ENCODE measurements around the gene EPRS1.
"Not testable (repeated sequence)": the region's sequence is repeated elsewhere in the genome, so short reads cannot be mapped to it uniquely, and the experiment has no call there.

EPRS1 gene

DNA sequence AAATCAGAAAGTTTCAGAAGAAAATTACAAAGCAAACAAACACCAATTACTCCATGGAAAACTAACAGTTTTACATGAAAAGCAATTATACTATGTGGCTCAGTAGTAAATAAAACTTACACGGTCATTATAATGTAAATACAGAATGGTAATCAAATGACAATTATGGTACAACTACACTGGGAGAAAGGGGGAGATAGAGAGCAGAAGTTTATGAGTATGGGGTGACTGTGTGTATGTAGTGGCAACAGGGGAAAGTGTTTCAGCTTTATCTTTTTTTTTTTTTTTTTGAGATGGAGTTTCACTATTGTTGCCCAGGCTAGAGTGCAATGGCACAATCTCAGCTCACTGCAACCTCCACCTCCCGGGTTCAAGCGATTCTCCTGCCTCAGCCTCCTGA, 8.5 kb downstream of the EPRS1 start:
- not testable (repeated sequence) for DNase-seq

DNA sequence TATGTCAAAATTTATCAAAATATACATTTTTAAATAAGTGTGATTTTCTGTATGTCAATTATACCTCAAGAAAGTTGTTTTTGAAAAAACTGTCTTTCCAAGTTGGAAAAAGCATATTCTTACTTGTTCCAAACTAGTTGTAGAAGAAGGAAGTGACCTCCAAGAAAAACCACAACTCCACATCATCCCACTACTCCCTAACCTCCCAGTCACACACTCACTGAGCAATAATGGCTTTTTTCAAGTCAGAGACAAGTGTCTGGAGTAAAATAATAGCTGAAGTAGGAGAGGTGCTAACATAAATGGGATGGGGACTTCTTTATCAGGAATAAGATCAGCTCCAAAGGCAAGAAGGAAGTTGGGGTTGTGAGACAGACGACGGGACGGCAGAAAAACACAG, 13.4 kb downstream of the EPRS1 start:
- DNase-seq = no peak

DNA sequence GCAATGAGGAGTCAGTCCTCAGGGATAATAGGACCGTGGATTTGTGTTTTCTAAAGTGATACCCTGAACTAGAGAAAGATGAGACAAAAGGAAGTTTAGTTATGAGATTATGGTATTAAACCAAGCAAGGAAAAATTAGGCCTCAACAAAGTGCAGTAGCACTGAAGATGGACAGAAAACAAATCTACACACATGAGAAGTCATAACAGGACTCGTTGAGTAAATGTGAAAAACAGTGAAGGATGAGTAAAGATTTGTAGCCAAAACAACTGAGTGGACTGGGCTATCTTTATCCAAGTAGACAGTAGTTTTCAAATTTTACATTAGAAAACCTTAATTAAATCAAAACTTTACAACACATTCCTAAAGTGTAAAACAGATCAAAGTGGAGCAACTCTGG, 15.0 kb downstream of the EPRS1 start:
- no peak for DNase-seq

DNA sequence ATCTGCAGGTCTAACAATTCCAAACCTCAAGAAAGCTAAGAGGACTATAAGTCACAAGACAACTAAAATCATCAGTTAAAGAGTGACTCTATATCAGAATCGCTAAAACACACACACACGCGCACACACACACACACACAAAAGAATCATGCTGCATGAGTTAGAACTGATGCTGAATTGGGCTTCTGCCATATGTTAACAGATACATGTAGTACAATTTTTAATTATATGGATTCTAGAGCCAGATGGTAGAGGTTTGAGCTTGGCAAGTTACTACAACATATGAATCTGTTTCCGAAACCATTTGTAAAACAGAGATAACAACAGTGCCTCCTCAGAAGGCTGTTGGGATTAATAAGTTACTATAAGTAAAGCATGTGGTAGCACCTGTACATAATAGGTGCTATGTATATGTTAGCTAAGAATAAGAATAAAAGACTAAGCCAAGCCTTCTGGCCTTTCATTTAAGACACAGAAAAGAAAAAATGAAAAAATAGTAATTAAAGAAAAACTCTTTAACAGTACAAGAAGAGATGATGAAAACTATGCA, 17.9 kb downstream of the EPRS1 start:
- no peak for DNase-seq

DNA sequence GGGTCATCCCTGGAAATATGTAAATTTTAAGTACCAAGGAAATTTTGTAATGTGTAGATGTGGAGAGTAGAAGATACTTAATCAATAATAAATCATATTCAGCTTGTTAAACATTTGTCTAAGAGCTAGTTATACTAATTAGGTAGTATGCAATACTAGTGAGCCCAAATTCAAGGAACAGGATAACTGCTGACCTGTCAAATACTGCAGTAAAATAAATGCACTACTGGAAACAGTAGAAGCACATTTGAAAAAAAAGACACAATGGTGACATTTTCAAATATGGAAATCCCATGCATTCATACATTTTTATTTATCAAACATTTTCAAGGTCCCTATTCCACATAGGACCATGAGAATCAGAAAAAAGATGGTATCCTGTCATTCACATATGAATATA, 27.2 kb downstream of the EPRS1 start:
- DNase-seq = no peak

DNA sequence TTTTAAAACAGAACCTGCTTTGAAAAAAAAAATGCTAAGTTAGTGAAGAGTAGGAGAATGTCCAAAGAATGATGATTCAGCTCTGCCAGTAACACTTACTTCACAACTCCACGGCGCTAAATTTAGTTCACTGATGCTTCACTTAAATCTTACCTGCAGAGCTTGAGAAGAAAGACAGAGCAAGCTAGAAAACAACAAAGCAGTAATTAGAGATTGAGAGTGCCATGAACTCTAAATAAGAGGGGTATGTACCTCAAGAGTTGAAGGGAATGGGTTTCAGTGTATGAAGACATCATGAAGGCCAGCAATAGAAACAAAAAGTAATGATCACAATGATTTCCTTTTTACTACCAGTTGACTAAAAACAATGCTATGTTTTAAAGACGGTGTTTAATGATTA, 32.8 kb downstream of the EPRS1 start:
- no peak for DNase-seq

DNA sequence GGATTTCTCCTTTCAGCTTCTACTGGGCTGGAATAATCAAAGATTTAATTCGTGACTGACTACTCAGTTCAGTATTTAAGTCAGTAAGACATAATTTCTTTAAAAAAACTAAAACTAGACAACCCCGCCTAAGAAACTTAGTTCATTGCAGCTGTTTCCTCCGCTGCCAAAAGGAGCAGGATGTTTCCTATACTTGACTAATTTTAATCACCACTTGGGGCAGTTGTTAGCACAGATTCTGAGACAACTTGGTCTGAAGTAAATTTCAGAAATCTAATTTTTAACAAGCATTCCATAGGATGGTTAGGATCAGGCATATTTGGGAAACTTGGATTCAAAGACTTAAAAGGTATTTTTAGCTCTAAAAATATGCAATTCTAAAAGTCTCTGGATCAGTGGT, 34.0 kb downstream of the EPRS1 start:
- DNase-seq = no peak

DNA sequence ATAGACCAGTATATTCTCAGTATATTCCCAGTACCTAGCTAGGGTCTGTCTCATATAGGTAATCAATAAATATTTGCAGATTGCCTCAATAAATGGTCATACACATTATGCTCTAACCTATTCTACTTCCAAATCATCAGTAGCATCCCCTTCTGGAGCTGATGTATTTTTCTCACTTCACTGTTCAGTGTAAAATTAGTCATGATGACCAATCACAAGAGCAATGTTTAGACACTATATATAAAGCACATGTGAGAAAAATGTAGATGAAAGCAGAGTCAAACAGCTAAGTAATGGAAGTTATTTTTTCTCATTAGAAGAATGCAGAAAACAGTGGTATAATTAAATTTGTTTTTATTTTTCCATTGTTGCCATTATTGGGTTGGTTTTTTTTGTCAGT, 34.7 kb downstream of the EPRS1 start:
- no peak for DNase-seq

DNA sequence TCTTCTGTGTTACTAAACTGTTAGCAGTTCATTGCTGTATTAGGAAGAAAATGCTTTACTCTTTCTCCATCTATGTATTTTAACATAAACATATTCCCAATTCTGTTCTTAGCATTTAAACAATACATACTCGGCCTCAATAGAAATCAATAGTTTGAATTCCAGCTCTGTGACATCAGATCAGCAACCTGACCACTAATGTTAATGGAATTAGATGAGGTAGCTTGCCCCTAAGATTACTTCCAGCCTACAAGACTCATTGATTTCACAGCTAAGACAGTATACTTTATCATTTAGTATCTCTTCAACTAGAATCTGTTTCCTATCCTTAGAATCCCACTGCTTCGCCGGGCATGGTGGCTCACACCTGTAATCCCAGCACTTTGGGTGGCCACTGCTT, 38.9 kb downstream of the EPRS1 start:
- DNase-seq = no peak

DNA sequence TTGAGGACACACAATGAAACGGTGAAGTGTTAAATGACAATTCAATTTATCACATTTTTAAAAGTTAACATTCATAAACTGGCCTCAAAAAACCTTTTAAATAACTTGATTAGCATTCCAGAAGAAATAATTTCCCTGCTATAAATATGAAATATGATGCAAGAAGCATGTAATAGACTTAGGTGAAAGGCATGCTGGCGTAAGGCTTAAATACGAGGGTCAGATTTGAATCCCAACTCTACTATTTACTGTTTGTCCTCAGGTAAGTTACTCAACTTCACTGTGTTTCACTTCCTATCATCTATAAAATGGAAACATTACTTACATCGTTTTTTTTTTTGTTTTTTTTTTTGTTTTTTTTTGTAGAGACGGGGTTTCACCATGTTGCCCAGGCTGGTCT, 40.8 kb downstream of the EPRS1 start:
- DNase-seq = no peak

DNA sequence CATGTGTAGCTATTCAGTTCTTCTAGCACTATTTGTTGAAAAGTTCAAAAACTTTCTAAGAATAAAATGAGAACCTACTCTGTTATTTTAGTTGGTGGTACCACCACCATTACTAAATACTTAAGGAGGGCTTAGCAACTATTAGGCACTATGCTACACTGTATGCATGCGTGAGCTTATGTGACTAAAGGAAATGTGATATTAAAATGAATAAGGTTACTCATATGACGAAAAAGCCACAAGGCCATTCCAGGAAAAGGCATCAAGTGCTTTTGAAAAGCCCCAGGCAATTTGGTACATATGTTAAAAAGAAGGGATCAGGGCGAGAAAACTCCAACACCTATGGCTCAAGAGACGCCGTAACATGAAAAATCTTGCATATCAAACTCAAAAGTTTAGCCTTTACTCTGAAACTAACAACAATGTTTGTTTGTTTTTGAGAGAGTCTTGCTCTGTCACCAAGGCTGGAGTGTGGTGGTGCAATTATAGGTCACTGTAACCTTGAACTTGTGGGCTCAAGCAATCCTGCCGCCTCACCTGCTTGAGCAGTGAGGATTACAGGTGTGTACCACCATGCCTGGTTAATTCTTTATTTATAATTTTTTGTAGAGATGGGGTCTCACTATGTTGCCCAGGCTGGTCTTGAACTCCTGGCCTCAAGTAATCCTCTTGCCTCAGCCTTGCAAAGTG, 42.5 kb downstream of the EPRS1 start:
- no peak for DNase-seq

DNA sequence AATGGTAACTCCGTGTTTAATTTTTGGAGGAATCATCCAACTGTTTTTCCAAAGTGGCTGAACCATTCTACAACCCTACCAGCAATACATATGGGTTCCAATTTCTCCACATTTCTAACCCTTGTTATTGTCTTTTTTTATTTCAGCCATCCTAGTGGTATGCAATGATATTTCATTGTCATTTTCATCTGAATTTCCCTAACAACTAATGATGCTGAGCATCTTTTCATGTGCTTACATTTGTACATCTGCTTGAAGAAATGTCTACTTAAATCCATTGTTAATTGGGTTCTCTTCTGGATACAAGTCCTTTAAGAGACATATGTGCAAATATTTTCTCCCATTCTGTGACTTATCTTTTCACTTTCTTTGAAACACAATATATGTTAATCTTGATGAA, 43.3 kb downstream of the EPRS1 start:
- DNase-seq = no peak

DNA sequence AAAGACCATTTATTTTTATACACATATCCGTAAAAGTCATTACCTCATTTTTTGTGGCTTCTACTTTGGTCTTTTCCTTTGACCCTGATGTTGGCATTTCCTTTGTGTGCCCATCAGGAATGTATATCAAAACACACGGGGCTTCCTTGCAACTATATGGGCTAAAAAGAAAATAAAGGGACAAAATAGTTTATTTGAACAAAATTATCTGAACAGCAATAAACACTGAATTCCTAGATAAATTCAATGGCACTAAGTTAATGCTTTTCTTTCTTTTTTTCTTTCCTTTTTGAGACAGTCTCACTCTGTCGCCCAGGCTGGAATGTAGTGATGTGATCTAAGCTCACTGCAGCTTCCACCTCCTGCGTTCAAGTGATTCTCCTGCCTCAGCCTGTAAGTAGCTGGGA, 45.2 kb downstream of the EPRS1 start:
- no peak for DNase-seq

DNA sequence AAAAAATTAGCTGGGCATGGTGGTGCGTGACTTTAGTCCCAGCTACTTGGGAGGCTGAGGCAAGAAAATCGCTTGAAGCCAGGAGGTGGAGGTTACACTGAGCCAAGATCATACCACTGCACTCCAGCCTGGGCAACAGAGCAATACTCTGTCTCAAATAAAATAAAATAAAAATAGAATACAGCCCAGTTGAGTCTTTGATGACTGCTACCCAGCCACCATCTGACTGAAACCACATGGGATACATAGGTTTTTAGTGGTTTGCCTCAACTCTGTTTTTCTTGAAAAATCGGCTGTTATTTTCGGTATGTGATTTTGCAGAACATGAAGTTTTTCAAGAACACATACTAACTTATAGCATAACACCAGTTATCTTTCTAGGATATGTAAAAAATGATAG, 46.5 kb downstream of the EPRS1 start:
- no peak for DNase-seq
